Keratinocyte (primary cell): Measurements from ENCODE around the gene LAMA4. TPM values are rescaled to one million over a fixed set of nuclear protein-coding genes. Genes with fewer than 3 reads are reported as not detected.

Source experiments
- DNase-seq: peaks from one replicate; pipeline ENCODE4 v3.0.0-alpha.2; 2011; ENCODE audit warnings: low read depth, missing footprints, low spot score
- FAIRE-seq: peaks from 2 replicates; lab custom pipeline; 2011; peaks lifted over from hg19 to GRCh38; lab: Jason Lieb, UNC
- H2AFZ ChIP-seq: 2 replicates; pipeline ENCODE4 v1.6.0; 2012; ENCODE audit warnings: low read length, control low read depth, inconsistent platforms; ENCODE audit not compliant: control insufficient read depth
- H3K27ac ChIP-seq: 2 replicates; pipeline ENCODE4 v1.5.1; 2011; ENCODE audit warnings: low read length; ENCODE audit not compliant: control insufficient read depth, insufficient read depth
- H3K27me3 ChIP-seq: 3 replicates; pipeline ENCODE4 v1.6.0; 2011; ENCODE audit warnings: low read length; ENCODE audit not compliant: control insufficient read depth, insufficient read depth; ENCODE audit errors: extremely low read depth
- H3K36me3 ChIP-seq, 2 experiments: 2 replicates in 1 of 2; 3 replicates in 1 of 2; pipeline ENCODE4 v1.5.1; 2011; ENCODE audit warnings: low read length in 2 of 2, mild to moderate bottlenecking in 1 of 2; ENCODE audit not compliant: control insufficient read depth in 2 of 2, insufficient read depth in 2 of 2; ENCODE audit errors: extremely low read depth in 1 of 2
- H3K4me1 ChIP-seq: 3 replicates; pipeline ENCODE4 v1.5.1; 2011; ENCODE audit warnings: low read length; ENCODE audit not compliant: control insufficient read depth, insufficient read depth; ENCODE audit errors: extremely low read depth
- H3K4me2 ChIP-seq: 3 replicates; pipeline ENCODE4 v1.6.0; 2011; ENCODE audit warnings: low read depth, low read length; ENCODE audit not compliant: control insufficient read depth, insufficient read depth; ENCODE audit errors: extremely low read depth
- H3K4me3 ChIP-seq, 3 experiments: fragments of 200-600 bp in 1 of 3; sonication (generic) in 1 of 3; 2 replicates in 2 of 3; 3 replicates in 1 of 3; pipeline ENCODE4 v1.5.1; 2011 to 2016; ENCODE audit warnings: low read length in 3 of 3, mild to moderate bottlenecking in 3 of 3, control low read depth in 2 of 3, inconsistent platforms in 1 of 3, low read depth in 1 of 3, mixed read lengths in 1 of 3, mixed run types in 1 of 3, moderate library complexity in 1 of 3; ENCODE audit not compliant: control insufficient read depth in 2 of 3, insufficient read depth in 2 of 3; ENCODE audit errors: extremely low read depth in 1 of 3
- H3K79me2 ChIP-seq: 2 replicates; pipeline ENCODE4 v1.6.0; 2012; ENCODE audit warnings: low read length; ENCODE audit not compliant: control insufficient read depth, insufficient read depth
- H3K9ac ChIP-seq: 3 replicates; pipeline ENCODE4 v1.6.0; 2011; ENCODE audit warnings: low read length; ENCODE audit not compliant: control insufficient read depth, insufficient read depth; ENCODE audit errors: extremely low read depth
- H3K9me1 ChIP-seq: 3 replicates; pipeline ENCODE4 v1.6.0; 2011; ENCODE audit warnings: low read length; ENCODE audit not compliant: control insufficient read depth, insufficient read depth; ENCODE audit errors: extremely low read depth
- H3K9me3 ChIP-seq: 2 replicates; pipeline ENCODE4 v1.5.1; 2012; ENCODE audit warnings: low read depth, low read length; ENCODE audit not compliant: control insufficient read depth
- H4K20me1 ChIP-seq: 3 replicates; pipeline ENCODE4 v1.6.0; 2011; ENCODE audit warnings: low read length; ENCODE audit not compliant: control insufficient read depth, insufficient read depth; ENCODE audit errors: extremely low read depth
- EZH2 ChIP-seq: IDR thresholded peaks from one replicate; pipeline ENCODE4 v1.6.1; 2012; ENCODE audit warnings: inconsistent platforms, mild to moderate bottlenecking, low read length, moderate library complexity
- dilution Hi-C: fragments of 300-500 bp; cut with MboI; formaldehyde crosslinking; loops from one replicate; pipeline ENCODE4 v1.7.0; 2020; ENCODE audit warnings: low sequenced_read_pairs; ENCODE audit not compliant: extremely low pct_ligation_motif_present
- polyA plus RNA-seq, 5 experiments: library from polyadenylated mRNA; depleted of rRNA in 3 of 5; stranded (reverse) in 3 of 5; stranded (forward) in 1 of 5; unstranded in 1 of 5; fragments of >200 nt; gene quantifications; 1 replicate in 1 of 5; 2 replicates in 3 of 5; 3 replicates in 1 of 5; pipeline versions ENCODE4 v1.2.1 to v1.2.3, GENCODE V29; 2011 to 2012; ENCODE audit warnings: missing spikeins in 2 of 5, low read depth in 1 of 5, low replicate concordance in 1 of 5
- TF ChIP-seq, protein P1 (sequence below), 3 experiments: IDR thresholded peaks in 1 of 3; conservative IDR thresholded peaks in 1 of 3; optimal IDR thresholded peaks in 1 of 3; 2 replicates in 2 of 3; 3 replicates in 1 of 3; pipeline versions ENCODE3 to v1.5.1; 2011; ENCODE audit warnings: low read length in 3 of 3, mild to moderate bottlenecking in 3 of 3, moderate library complexity in 2 of 3, control low read depth in 1 of 3, inconsistent platforms in 1 of 3; ENCODE audit not compliant: insufficient read depth in 2 of 3; ENCODE audit errors: extremely low read depth in 1 of 3

Gene LAMA4
- polyA plus RNA-seq, 1 donor (not counting 4 experiments of a cell fraction or from before 2014, with no cell fraction given): 0.12 TPM

DNA sequence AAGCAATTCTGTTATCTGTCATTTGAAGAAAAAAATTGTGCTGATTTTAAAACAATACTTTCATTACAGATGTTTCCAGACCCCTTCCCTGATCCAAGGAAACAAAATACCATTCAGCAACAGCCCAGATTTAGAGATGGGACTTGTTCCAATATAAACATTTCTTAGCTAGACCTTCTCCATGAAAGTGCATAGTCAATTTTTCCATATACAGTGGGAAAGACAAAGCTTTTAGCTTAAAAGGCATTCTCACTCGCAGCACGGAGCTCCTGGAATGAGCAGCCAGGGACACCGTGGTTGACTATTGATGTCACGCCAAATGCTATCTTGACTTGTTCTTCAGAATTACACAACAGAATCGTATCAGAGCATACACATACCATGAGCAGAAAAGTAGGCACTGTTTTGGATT lies 21.5 kb downstream of the LAMA4 start:
- Histone ChIP-seq H3K4me2 (no peak overlapping the region), H3K9ac (no peak overlapping the region), H2AFZ (no peak overlapping the region), H3K27ac (no peak overlapping the region), H3K4me1 (peaks cover 4% of the 10 kb centered on the region), H3K27me3 (no peaks in the 10 kb centered on the region), H3K79me2 (no peaks in the 10 kb centered on the region), H4K20me1 (no peaks in the 10 kb centered on the region), H3K9me1 (no peaks in the 10 kb centered on the region), H3K36me3 (no peaks in the 10 kb centered on the region), H3K4me3 (no peak overlapping the region), H3K9me3 (no peaks in the 10 kb centered on the region)
- dilution Hi-C loops: no loop called here
- no peak for FAIRE-seq
- no peak for TF ChIP-seq EZH2
- TF ChIP-seq, protein P1, sequence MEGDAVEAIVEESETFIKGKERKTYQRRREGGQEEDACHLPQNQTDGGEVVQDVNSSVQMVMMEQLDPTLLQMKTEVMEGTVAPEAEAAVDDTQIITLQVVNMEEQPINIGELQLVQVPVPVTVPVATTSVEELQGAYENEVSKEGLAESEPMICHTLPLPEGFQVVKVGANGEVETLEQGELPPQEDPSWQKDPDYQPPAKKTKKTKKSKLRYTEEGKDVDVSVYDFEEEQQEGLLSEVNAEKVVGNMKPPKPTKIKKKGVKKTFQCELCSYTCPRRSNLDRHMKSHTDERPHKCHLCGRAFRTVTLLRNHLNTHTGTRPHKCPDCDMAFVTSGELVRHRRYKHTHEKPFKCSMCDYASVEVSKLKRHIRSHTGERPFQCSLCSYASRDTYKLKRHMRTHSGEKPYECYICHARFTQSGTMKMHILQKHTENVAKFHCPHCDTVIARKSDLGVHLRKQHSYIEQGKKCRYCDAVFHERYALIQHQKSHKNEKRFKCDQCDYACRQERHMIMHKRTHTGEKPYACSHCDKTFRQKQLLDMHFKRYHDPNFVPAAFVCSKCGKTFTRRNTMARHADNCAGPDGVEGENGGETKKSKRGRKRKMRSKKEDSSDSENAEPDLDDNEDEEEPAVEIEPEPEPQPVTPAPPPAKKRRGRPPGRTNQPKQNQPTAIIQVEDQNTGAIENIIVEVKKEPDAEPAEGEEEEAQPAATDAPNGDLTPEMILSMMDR (optimal IDR thresholded peaks at IDR 0.05 in 1 of 3, IDR thresholded peaks at IDR 0.05 in 1 of 3, conservative IDR thresholded peaks at IDR 0.05 in 1 of 3; ENCODE audit: extremely low read depth in 1 of 3, insufficient read depth in 2 of 3, low read length in 3 of 3): no peak
- DNase-seq: no peak

GRCh38 chr6:112231594-112232060 lies 22.7 kb downstream of the LAMA4 start:
- Histone ChIP-seq H3K27me3 (no peaks in the 10 kb centered on the region), H3K9me1 (no peaks in the 10 kb centered on the region)

More at GRCh38 chr6:112231594-112232060, 22.7 kb downstream of the LAMA4 start:
- Histone ChIP-seq H2AFZ (no peak overlapping the region), H4K20me1 (no peaks in the 10 kb centered on the region), H3K9ac (no peak overlapping the region), H3K27ac (no peak overlapping the region), H3K4me1 (peaks cover 7% of the 10 kb centered on the region), H3K4me3 (no peak overlapping the region), H3K4me2 (no peak overlapping the region), H3K79me2 (no peaks in the 10 kb centered on the region), H3K9me3 (no peaks in the 10 kb centered on the region), H3K36me3 (no peaks in the 10 kb centered on the region)
- dilution Hi-C loops: no loop called here
- DNase-seq (no peak), FAIRE-seq (no peak)
- TF ChIP-seq, protein P1 (optimal IDR thresholded peaks at IDR 0.05 in 1 of 3, IDR thresholded peaks at IDR 0.05 in 1 of 3, conservative IDR thresholded peaks at IDR 0.05 in 1 of 3; ENCODE audit: extremely low read depth in 1 of 3, insufficient read depth in 2 of 3, low read length in 3 of 3): no peak
- TF ChIP-seq EZH2: no peak
